Stimulated activated CD8-positive, alpha-beta memory T cell treated with anti-CD3 and anti-CD28 coated beads, Interleukin-12 subunit alpha, Interleukin-12 subunit beta, amount 100 ng/mL, for 1 hour (primary cell): ENCODE data around the gene PDE3B.
"Not testable (repeated sequence)": the region's sequence is repeated elsewhere in the genome, so short reads cannot be mapped to it uniquely, and the experiment has no call there.

Experiments used
- DNase-seq: peaks from one replicate; pipeline ENCODE4 v3.0.0-alpha.2; 2020; ENCODE audit warnings: low read depth

Gene PDE3B

GRCh38 chr11:14746857-14747395, 103.3 kb downstream of the PDE3B start:
- DNase-seq = no peak

GRCh38 chr11:14748090-14748489, 104.5 kb downstream of the PDE3B start:
- no peak for DNase-seq

- DNase-seq = no peak
Measured at GRCh38 chr11:14750911-14751310, 107.3 kb downstream of the PDE3B start.

GRCh38 chr11:14751975-14752407, 108.4 kb downstream of the PDE3B start:
- no peak for DNase-seq

- DNase-seq = no peak
Measured at GRCh38 chr11:14755140-14755539, 111.5 kb downstream of the PDE3B start.

GRCh38 chr11:14756349-14756748, 112.7 kb downstream of the PDE3B start:
- DNase-seq = no peak

GRCh38 chr11:14759300-14760012, 115.9 kb downstream of the PDE3B start:
- DNase-seq = not testable (repeated sequence)

- no peak for DNase-seq
Measured at GRCh38 chr11:14764179-14764578, 120.6 kb downstream of the PDE3B start.

GRCh38 chr11:14764579-14765527, 121.2 kb downstream of the PDE3B start:
- peak; percentile 28 for DNase-seq

- DNase-seq = no peak
Measured at GRCh38 chr11:14766585-14766984, 123.0 kb downstream of the PDE3B start.

GRCh38 chr11:14768526-14769188, 125.1 kb downstream of the PDE3B start:
- DNase-seq = no peak

- no peak for DNase-seq
Measured at GRCh38 chr11:14773755-14774154, 130.2 kb downstream of the PDE3B start.

GRCh38 chr11:14774721-14775120, 131.1 kb downstream of the PDE3B start:
- no peak for DNase-seq

GRCh38 chr11:14775897-14776296, 132.3 kb downstream of the PDE3B start:
- no peak for DNase-seq

GRCh38 chr11:14778460-14778859, 134.9 kb downstream of the PDE3B start:
- not testable (repeated sequence) for DNase-seq

- DNase-seq = no peak
Measured at GRCh38 chr11:14783788-14784187, 140.2 kb downstream of the PDE3B start.

- no peak for DNase-seq
Measured at GRCh38 chr11:14784230-14784629, 140.6 kb downstream of the PDE3B start.

GRCh38 chr11:14789879-14790484, 146.4 kb downstream of the PDE3B start:
- DNase-seq = no peak

- no peak for DNase-seq
Measured at GRCh38 chr11:14793546-14793945, 149.9 kb downstream of the PDE3B start.

GRCh38 chr11:14796028-14796427, 152.4 kb downstream of the PDE3B start:
- not testable (repeated sequence) for DNase-seq

- DNase-seq = no peak
Measured at GRCh38 chr11:14803846-14804245, 160.2 kb downstream of the PDE3B start.

GRCh38 chr11:14809466-14809865, 165.9 kb downstream of the PDE3B start:
- DNase-seq = no peak
